Measurements from ENCODE around the gene RPS16. TPM values are rescaled to one million over a fixed set of nuclear protein-coding genes. Genes with fewer than 3 reads are reported as not detected.
A peak's percentile ranks its signal among the peaks of the same experiment; 100 is the strongest.

RPS16 gene
- total and polyA plus RNA-seq, 2 of the 13 experiments (the other 11 are each of a cell fraction or from before 2014, with no cell fraction given): 488 to 2,583 TPM

- TF ChIP-seq YEATS2 (CRISPR knock-in tag; IDR thresholded peaks at IDR 0.05; ENCODE audit: borderline replicate concordance) (peak; percentile 76; the same call in 1 of the 2 replicates), PLRG1 (conservative IDR thresholded peaks at IDR 0.05) (no peak), ZNF639 (CRISPR knock-in tag; conservative IDR thresholded peaks at IDR 0.05) (peak; percentile 79), ZNF468 (CRISPR knock-in tag; IDR thresholded peaks at IDR 0.05) (no peak), FOXO4 (CRISPR knock-in tag; conservative IDR thresholded peaks at IDR 0.05) (0 out of 2 replicates have a peak, but pooled peaks have one; percentile 74), GPN1 (CRISPR knock-in tag; IDR thresholded peaks at IDR 0.05; ENCODE audit: borderline replicate concordance) (no peak), FOXA3 (CRISPR knock-in tag; IDR thresholded peaks at IDR 0.05) (peak; percentile 59), SMARCE1 (IDR thresholded peaks at IDR 0.05; ENCODE audit: borderline replicate concordance) (no peak), ZNF556 (CRISPR knock-in tag; IDR thresholded peaks at IDR 0.05; ENCODE audit: borderline replicate concordance) (peak; percentile 39; the same call in 1 of the 2 replicates), BRD4 (CRISPR knock-in tag; IDR thresholded peaks at IDR 0.05) (no peak; the same call in 1 of the 2 replicates), ZNF251 (CRISPR knock-in tag; IDR thresholded peaks at IDR 0.05) (0 out of 2 replicates have a peak, but pooled peaks have one; percentile 14), ZNF770 (CRISPR knock-in tag; IDR thresholded peaks at IDR 0.05) (peak; percentile 96), NBN (conservative IDR thresholded peaks at IDR 0.05) (no peak), PRDM4 (CRISPR knock-in tag; IDR thresholded peaks at IDR 0.05; ENCODE audit: borderline replicate concordance) (peak; percentile 91; the same call in 1 of the 2 replicates), ZBTB20 (CRISPR knock-in tag; IDR thresholded peaks at IDR 0.05; ENCODE audit: borderline replicate concordance, low read depth) (no peak), REL (CRISPR knock-in tag; conservative IDR thresholded peaks at IDR 0.05) (no peak), RAD51 (IDR thresholded peaks at IDR 0.05; ENCODE audit: borderline replicate concordance) (no peak), SKI (IDR thresholded peaks at IDR 0.05; ENCODE audit: partially characterized antibody) (peak; percentile 86), TEAD3 (CRISPR knock-in tag; optimal IDR thresholded peaks at IDR 0.05; ENCODE audit: borderline replicate concordance) (peak; percentile 44), ZNF382 (CRISPR knock-in tag; IDR thresholded peaks at IDR 0.05; ENCODE audit: borderline replicate concordance) (no peak), ARHGAP35 (CRISPR knock-in tag; IDR thresholded peaks at IDR 0.05; ENCODE audit: borderline replicate concordance) (no peak), ZNF644 (CRISPR knock-in tag; IDR thresholded peaks at IDR 0.05; ENCODE audit: low read depth) (no peak), ZNF121 (CRISPR knock-in tag; IDR thresholded peaks at IDR 0.05) (peak; percentile 100), RBFOX2 (IDR thresholded peaks at IDR 0.05; ENCODE audit: low read depth, low read length) (no peak; the same call in 1 of the 2 replicates)
Measured at GRCh38 chr19:39401549-39402345, 34.0 kb downstream of the RPS16 start (continued).

Data from HepG2 (cell line).